B cell (primary cell): ENCODE results near the gene ULK1.

Experiments used
- EZH2 ChIP-seq: IDR thresholded peaks from 2 replicates; pipeline ENCODE4 v1.6.1; 2012; ENCODE audit warnings: borderline replicate concordance, low read depth, mild to moderate bottlenecking, moderate library complexity, low read length; ENCODE audit not compliant: insufficient read depth, poor library complexity, severe bottlenecking
- TF ChIP-seq, protein P1 (sequence below): fragments of 200-600 bp; IDR thresholded peaks from one replicate; pipeline ENCODE4 v1.8.0; 2022; ENCODE audit warnings: antibody characterized with exemption, mild to moderate bottlenecking

DNA sequence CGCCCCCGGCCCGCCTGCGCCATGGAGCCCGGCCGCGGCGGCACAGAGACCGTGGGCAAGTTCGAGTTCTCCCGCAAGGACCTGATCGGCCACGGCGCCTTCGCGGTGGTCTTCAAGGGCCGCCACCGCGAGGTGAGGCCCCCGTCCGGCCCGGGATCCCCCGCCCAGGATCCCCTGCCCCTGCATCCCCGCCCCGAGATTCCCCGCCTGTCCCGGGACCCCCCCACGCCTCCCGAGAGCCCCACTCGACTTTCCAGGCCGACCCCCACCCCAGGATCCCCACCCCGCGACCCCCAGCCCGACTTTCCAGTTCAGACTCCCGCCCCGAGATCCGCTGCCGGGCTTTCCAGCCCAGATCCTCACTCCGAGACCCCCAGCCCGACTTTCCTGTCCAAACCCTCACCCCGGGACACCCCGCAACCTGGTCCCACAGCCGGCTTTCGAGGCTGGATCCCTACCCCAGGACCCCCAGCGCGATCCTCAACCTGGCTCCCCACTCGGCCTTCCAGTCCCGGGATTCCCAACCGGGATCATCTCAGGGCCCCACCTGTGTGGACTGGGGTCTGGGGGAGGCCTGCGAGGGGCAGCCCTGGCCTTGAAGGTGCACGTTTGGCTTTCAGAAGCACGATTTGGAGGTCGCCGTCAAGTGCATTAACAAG, 688 bp downstream of the ULK1 start:
- TF ChIP-seq, protein P1, sequence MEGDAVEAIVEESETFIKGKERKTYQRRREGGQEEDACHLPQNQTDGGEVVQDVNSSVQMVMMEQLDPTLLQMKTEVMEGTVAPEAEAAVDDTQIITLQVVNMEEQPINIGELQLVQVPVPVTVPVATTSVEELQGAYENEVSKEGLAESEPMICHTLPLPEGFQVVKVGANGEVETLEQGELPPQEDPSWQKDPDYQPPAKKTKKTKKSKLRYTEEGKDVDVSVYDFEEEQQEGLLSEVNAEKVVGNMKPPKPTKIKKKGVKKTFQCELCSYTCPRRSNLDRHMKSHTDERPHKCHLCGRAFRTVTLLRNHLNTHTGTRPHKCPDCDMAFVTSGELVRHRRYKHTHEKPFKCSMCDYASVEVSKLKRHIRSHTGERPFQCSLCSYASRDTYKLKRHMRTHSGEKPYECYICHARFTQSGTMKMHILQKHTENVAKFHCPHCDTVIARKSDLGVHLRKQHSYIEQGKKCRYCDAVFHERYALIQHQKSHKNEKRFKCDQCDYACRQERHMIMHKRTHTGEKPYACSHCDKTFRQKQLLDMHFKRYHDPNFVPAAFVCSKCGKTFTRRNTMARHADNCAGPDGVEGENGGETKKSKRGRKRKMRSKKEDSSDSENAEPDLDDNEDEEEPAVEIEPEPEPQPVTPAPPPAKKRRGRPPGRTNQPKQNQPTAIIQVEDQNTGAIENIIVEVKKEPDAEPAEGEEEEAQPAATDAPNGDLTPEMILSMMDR, result no peak
- TF ChIP-seq EZH2, result no peak
